Measurements from ENCODE around the gene NOSIP. TPM values are rescaled to one million over a fixed set of nuclear protein-coding genes. Genes with fewer than 3 reads are reported as not detected.

Gene NOSIP
- total RNA-seq, 6 donors from 2014 or later: 30.3 to 72.3 (median 57.9) TPM

GRCh38 chr19:49573425-49573824 lies 6.9 kb downstream of the NOSIP start:
- no peaks in the 10 kb centered on the region for H3K27me3 ChIP-seq
- H3K27ac ChIP-seq: no peak overlapping the region
- peaks cover 10 to 14% (median 13%) of the 10 kb centered on the region in 4 donors for H3K4me1 ChIP-seq
- ATAC-seq (ENCODE audit: low FRiP score in 2 of 2) (no peak), DNase-seq (no peak)
- no peaks in the 10 kb centered on the region for H3K9me3 ChIP-seq
- H3K36me3 ChIP-seq: peaks cover 3 to 22% (median 14%) of the 10 kb centered on the region in 4 donors
- 87% methylated on average over 3 of the region's 3 CpGs for WGBS, 2 donors
- H3K4me3 ChIP-seq: no peak overlapping the region
- TF ChIP-seq CTCF (IDR thresholded peaks at IDR 0.05): no peak
- TF ChIP-seq POLR2A (IDR thresholded peaks at IDR 0.05): no peak
- TF ChIP-seq POLR2AphosphoS5 (IDR thresholded peaks at IDR 0.05): no peak
- no peak for TF ChIP-seq EP300 (IDR thresholded peaks at IDR 0.05)

- peak in 1 of 2 donors; percentile 31 for ATAC-seq (ENCODE audit: low FRiP score in 2 of 2)
- Histone ChIP-seq H3K4me1 (peaks cover 10 to 18% (median 15%) of the 10 kb centered on the region in 4 donors), H3K4me3 (no peak overlapping the region), H3K9me3 (no peaks in the 10 kb centered on the region), H3K36me3 (peaks cover 3 to 22% (median 14%) of the 10 kb centered on the region in 4 donors), H3K27me3 (no peaks in the 10 kb centered on the region), H3K27ac (no peak overlapping the region)
- no peak for DNase-seq
- TF ChIP-seq POLR2AphosphoS5 (IDR thresholded peaks at IDR 0.05): no peak
- TF ChIP-seq POLR2A (IDR thresholded peaks at IDR 0.05): no peak
- TF ChIP-seq CTCF (IDR thresholded peaks at IDR 0.05): no peak
- no peak for TF ChIP-seq EP300 (IDR thresholded peaks at IDR 0.05)
- 95 to 98% methylated on average over 7 of the region's 7 CpGs for WGBS, 2 donors
Observed at GRCh38 chr19:49573009-49573408, 7.3 kb downstream of the NOSIP start.

- H3K27ac ChIP-seq: no peak overlapping the region
Observed at GRCh38 chr19:49570997-49571676, 9.2 kb downstream of the NOSIP start.

GRCh38 chr19:49570138-49570856 lies 10.1 kb downstream of the NOSIP start:
- no peaks in the 10 kb centered on the region for H3K27me3 ChIP-seq
- TF ChIP-seq CTCF (IDR thresholded peaks at IDR 0.05): peak; percentile 87 to 94 (median 91)
- TF ChIP-seq EP300 (IDR thresholded peaks at IDR 0.05): no peak
- TF ChIP-seq POLR2AphosphoS5 (IDR thresholded peaks at IDR 0.05): no peak
- H3K9me3 ChIP-seq: no peaks in the 10 kb centered on the region
- peaks cover 0 to 11% (median 4%) of the 10 kb centered on the region in 4 donors for H3K36me3 ChIP-seq
- no peak overlapping the region for H3K4me3 ChIP-seq
- ATAC-seq (ENCODE audit: low FRiP score in 2 of 2) (peak; percentile 82 to 92), DNase-seq (peak in 1 of 2 donors; percentile 52)
- peaks cover 14 to 24% (median 19%) of the 10 kb centered on the region in 4 donors for H3K4me1 ChIP-seq
- WGBS, 2 donors: 31 to 43% methylated on average over 14 of the region's 14 CpGs
- H3K27ac ChIP-seq: no peak overlapping the region

More at GRCh38 chr19:49570997-49571676, 9.2 kb downstream of the NOSIP start:
- Histone ChIP-seq H3K36me3 (peaks cover 3 to 19% (median 11%) of the 10 kb centered on the region in 4 donors), H3K27me3 (no peaks in the 10 kb centered on the region), H3K4me3 (no peak overlapping the region), H3K9me3 (no peaks in the 10 kb centered on the region), H3K4me1 (peaks cover 10 to 20% (median 15%) of the 10 kb centered on the region in 4 donors)
- ATAC-seq (ENCODE audit: low FRiP score in 2 of 2) (no peak), DNase-seq (no peak)
- TF ChIP-seq POLR2A (IDR thresholded peaks at IDR 0.05) (no peak), CTCF (IDR thresholded peaks at IDR 0.05) (no peak), EP300 (IDR thresholded peaks at IDR 0.05) (no peak), POLR2AphosphoS5 (IDR thresholded peaks at IDR 0.05) (no peak)
- WGBS, 2 donors: 80 to 81% methylated on average over 11 of the region's 11 CpGs

All from upper lobe of left lung (tissue), 6 donors.